Measurements from ENCODE around the gene CLCN6.

GRCh38 chr1:11869650-11870207 lies 63.7 kb downstream of the CLCN6 start:
- TF ChIP-seq POLR2A (IDR thresholded peaks at IDR 0.05) (no peak), CTCF (IDR thresholded peaks at IDR 0.05) (no peak)

Measured in adrenal gland (tissue), 5 donors.